Stomach (tissue), 4 donors: Measurements from ENCODE around the gene VOPP1.

Experiments
- CTCF ChIP-seq, 7 experiments: fragments of 450-650 bp in 4 of 7; fragments of 200-600 bp in 3 of 7; sonication (generic) in 3 of 7; IDR thresholded peaks; one replicate each; pipeline ENCODE4 v1.5.1; 2016 to 2019; ENCODE audit warnings: antibody characterized with exemption in 7 of 7, control low read depth in 2 of 7, mild to moderate bottlenecking in 1 of 7
- POLR2A ChIP-seq, 4 donors: fragments of 450-650 bp; IDR thresholded peaks; one replicate each; pipeline ENCODE4 v1.6.1; 2016; ENCODE audit warnings: antibody characterized with exemption in 4 of 4, control low read depth in 2 of 4, mild to moderate bottlenecking in 1 of 4, moderate library complexity in 1 of 4

- no peak for TF ChIP-seq CTCF (IDR thresholded peaks at IDR 0.05)
- TF ChIP-seq POLR2A (IDR thresholded peaks at IDR 0.05), result no peak
Observed at GRCh38 chr7:55449205-55449991, 122.9 kb downstream of the VOPP1 start.
